Measurements from ENCODE around the gene PARD3. TPM values are rescaled to one million over a fixed set of nuclear protein-coding genes. Genes with fewer than 3 reads are reported as not detected.

PARD3 gene
- total and polyA plus RNA-seq, 10 of the 15 experiments (the other 5 are each of a cell fraction or from before 2014, with no cell fraction given), result 2.6 to 43.1 (median 13.9) TPM

DNA sequence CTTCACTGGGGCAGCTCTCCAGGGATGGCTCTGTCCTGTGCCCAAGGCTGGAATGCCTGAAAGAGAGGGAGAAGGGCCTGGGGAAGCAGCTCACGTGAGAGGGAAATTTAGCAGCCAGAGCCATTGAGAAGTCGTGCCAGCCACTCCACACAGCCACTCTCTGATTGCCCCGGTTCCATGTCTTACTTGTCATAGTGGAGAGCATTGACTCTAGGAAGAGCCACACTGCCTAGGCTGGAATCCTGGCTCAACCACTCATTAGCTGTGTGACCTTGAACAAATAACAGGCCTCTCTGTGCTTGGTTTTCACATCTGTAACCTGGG lies 728.0 kb downstream of the PARD3 start:
- SMC1A ChIA-PET (ENCODE audit: uncharacterized antibody, unreplicated experiment), result no interaction called here
- Histone ChIP-seq H3K36me3 (ENCODE audit: control insufficient read depth in 2 of 2, insufficient read depth in 2 of 2, low read length in 1 of 2) (no peaks in the 10 kb centered on the region), H3K4me2 (ENCODE audit: control insufficient read depth, insufficient read depth) (no peak overlapping the region), H3K4me1 (ENCODE audit: control insufficient read depth, insufficient read depth, low read length) (no peaks in the 10 kb centered on the region), H2AFZ (ENCODE audit: control insufficient read depth, low read depth, low read length) (no peak overlapping the region), H3K79me2 (ENCODE audit: control insufficient read depth, insufficient read depth, low read length) (no peaks in the 10 kb centered on the region), H3K9me3 (replicated peaks; ENCODE audit: control insufficient read depth, insufficient read depth, low read length) (no peaks in the 10 kb centered on the region; the same call in 2 of the 3 replicates), H3K4me3 (no peak overlapping the region), H3K27ac (ENCODE audit: control insufficient read depth, insufficient read depth) (no peak overlapping the region), H4K20me1 (ENCODE audit: control insufficient read depth, insufficient read depth) (no peaks in the 10 kb centered on the region), H3K9ac (ENCODE audit: control insufficient read depth, insufficient read depth, low read length) (no peak overlapping the region), H3K27me3 (replicated peaks in 1 of 2; ENCODE audit: control insufficient read depth in 2 of 2, insufficient read depth in 2 of 2, low read length in 1 of 2) (no peaks in the 10 kb centered on the region)
- no peak for FAIRE-seq
- no peak for TF ChIP-seq POLR2AphosphoS2 (IDR thresholded peaks at IDR 0.05; ENCODE audit: low read depth, low read length)
- no peak for TF ChIP-seq MXI1 (IDR thresholded peaks at IDR 0.05; ENCODE audit: low read depth, low read length)
- no peak for TF ChIP-seq MTA2 (IDR thresholded peaks at IDR 0.05; ENCODE audit: low read depth)
- no peak for TF ChIP-seq KDM1A (IDR thresholded peaks at IDR 0.05; ENCODE audit: borderline replicate concordance)
- POLR2A ChIA-PET, result no interaction called here
- ATAC-seq, result no peak
- CTCF ChIA-PET, result interaction anchor here (1.0 kb wide), 1 partner anchor 202 kb away, joined by 3 read pairs; no protein-coding TSS in a partner anchor
- in situ Hi-C loops (cut with MboI), result no loop called here
- intact Hi-C loops (cut with micrococcal nuclease; ENCODE audit: unreplicated experiment), result no loop called here
- DNase-seq (ENCODE audit: low read depth, low spot score), result no peak
- RAD21 ChIA-PET (ENCODE audit: unreplicated experiment), result no interaction called here
- BruUV-seq (replicated peaks), result no TSS peak
- WGBS (ENCODE audit: insufficient coverage, insufficient replicate concordance, low lambda C conversion rate, missing lambda C conversion rate), result 19% methylated on average over 3 of the region's 3 CpGs

DNA sequence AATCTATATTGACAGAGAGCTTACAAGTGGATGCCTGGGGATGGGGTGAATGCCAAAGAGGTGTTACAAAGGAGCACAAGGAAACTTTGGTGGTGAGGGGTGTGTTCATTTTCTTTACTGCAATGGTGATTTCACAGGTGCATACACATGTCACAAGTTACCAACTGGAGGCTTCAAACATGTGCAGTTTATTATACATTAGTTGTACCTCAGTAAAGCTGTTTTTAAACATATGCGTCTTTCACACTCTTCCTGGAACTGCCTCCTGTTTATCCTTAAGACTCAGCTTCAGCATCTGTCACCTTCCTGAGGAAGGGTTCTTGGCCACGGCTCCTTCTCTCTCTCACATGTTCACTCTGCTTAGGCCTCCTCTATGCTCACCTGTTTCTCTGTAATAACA lies 731.5 kb downstream of the PARD3 start:
- TF ChIP-seq RELA (IDR thresholded peaks at IDR 0.05; ENCODE audit: borderline replicate concordance, partially characterized antibody) (no peak), MEF2A (IDR thresholded peaks at IDR 0.05; ENCODE audit: insufficient read depth, low read depth, low read length) (no peak), SMARCA5 (IDR thresholded peaks at IDR 0.05) (no peak), CBFB (IDR thresholded peaks at IDR 0.05; ENCODE audit: low read depth) (no peak), NFYA (IDR thresholded peaks at IDR 0.05; ENCODE audit: borderline replicate concordance, low read depth, low read length) (no peak)
- WGBS (ENCODE audit: insufficient coverage, insufficient replicate concordance, low lambda C conversion rate, missing lambda C conversion rate), result 43% methylated on average over 2 of the region's 2 CpGs
- H3K79me2 ChIP-seq (ENCODE audit: control insufficient read depth, insufficient read depth, low read length), result no peaks in the 10 kb centered on the region
- intact Hi-C loops (cut with micrococcal nuclease; ENCODE audit: unreplicated experiment), result no loop called here
- no peak for FAIRE-seq
- no peaks in the 10 kb centered on the region for H3K27me3 ChIP-seq (replicated peaks in 1 of 2; ENCODE audit: control insufficient read depth in 2 of 2, insufficient read depth in 2 of 2, low read length in 1 of 2)
- ATAC-seq, result no peak
- no peak overlapping the region for H2AFZ ChIP-seq (ENCODE audit: control insufficient read depth, low read depth, low read length)
- no peak overlapping the region for H3K4me3 ChIP-seq
- H3K9ac ChIP-seq (ENCODE audit: control insufficient read depth, insufficient read depth, low read length), result no peak overlapping the region
- no TSS peak for BruUV-seq (replicated peaks)
- in situ Hi-C loops (cut with MboI), result no loop called here
- POLR2A ChIA-PET, result no interaction called here
- H3K9me3 ChIP-seq (replicated peaks; ENCODE audit: control insufficient read depth, insufficient read depth, low read length), result no peaks in the 10 kb centered on the region; the same call in 2 of the 3 replicates
- H3K4me2 ChIP-seq (ENCODE audit: control insufficient read depth, insufficient read depth), result no peak overlapping the region
- no peak overlapping the region for H3K27ac ChIP-seq (ENCODE audit: control insufficient read depth, insufficient read depth)
- no peaks in the 10 kb centered on the region for H3K36me3 ChIP-seq (ENCODE audit: control insufficient read depth in 2 of 2, insufficient read depth in 2 of 2, low read length in 1 of 2)
- H3K4me1 ChIP-seq (ENCODE audit: control insufficient read depth, insufficient read depth, low read length), result no peaks in the 10 kb centered on the region
- CTCF ChIA-PET, result no interaction called here
- SMC1A ChIA-PET (ENCODE audit: uncharacterized antibody, unreplicated experiment), result no interaction called here
- RAD21 ChIA-PET (ENCODE audit: unreplicated experiment), result no interaction called here
- H4K20me1 ChIP-seq (ENCODE audit: control insufficient read depth, insufficient read depth), result no peaks in the 10 kb centered on the region
- DNase-seq (ENCODE audit: low read depth, low spot score), result no peak

All from GM12878 (cell line).